H1 (cell line): ENCODE results near the gene CCDC33. TPM values are rescaled to one million over a fixed set of nuclear protein-coding genes. Genes with fewer than 3 reads are reported as not detected.

ENCODE experiments used
- CTCF ChIA-PET: fragments of 300-600 bp; sonication (Branson Sonifier 250); formaldehyde crosslinking; loops from one replicate; lab custom pipeline; 2021; ENCODE audit not compliant: partially characterized antibody; lab: Charles Lee
- POLR2A ChIA-PET: fragments of 300-600 bp; sonication (Branson Sonifier 250); formaldehyde crosslinking; loops from one replicate; lab custom pipeline; 2021; ENCODE audit warnings: inconsistent platforms; ENCODE audit not compliant: partially characterized antibody; lab: Charles Lee
- DNase-seq, 2 experiments: peaks; one replicate each; pipeline versions ENCODE4 v3.0.0 to v3.0.0-alpha.2; 2010 to 2022; ENCODE audit warnings: low spot score in 2 of 2, low read depth in 1 of 2, mixed read lengths in 1 of 2
- FAIRE-seq: peaks from 2 replicates; lab custom pipeline; 2011; peaks lifted over from hg19 to GRCh38; lab: Jason Lieb, UNC
- H2AFZ ChIP-seq: 2 replicates; pipeline ENCODE4 v1.8.1; 2012; ENCODE audit warnings: low read length, inconsistent platforms
- H2AK5ac ChIP-seq: 2 replicates; pipeline ENCODE4 v1.6.1; 2013; ENCODE audit warnings: low read depth, low read length
- H2BK120ac ChIP-seq: replicated peaks from 2 replicates; pipeline ENCODE3; 2013; ENCODE audit warnings: low read depth, low read length, inconsistent platforms
- H2BK12ac ChIP-seq: 2 replicates; pipeline ENCODE4 v1.6.1; 2013; ENCODE audit warnings: low read depth, low read length
- H2BK15ac ChIP-seq: 2 replicates; pipeline ENCODE4 v1.6.1; 2013; ENCODE audit warnings: low read length
- H2BK20ac ChIP-seq: 2 replicates; pipeline ENCODE4 v1.6.1; 2013; ENCODE audit warnings: low read length
- H2BK5ac ChIP-seq: 2 replicates; pipeline ENCODE4 v1.6.1; 2013; ENCODE audit warnings: low read depth, low read length
- H3K14ac ChIP-seq: 2 replicates; pipeline ENCODE4 v1.6.1; 2013; ENCODE audit warnings: inconsistent platforms; ENCODE audit not compliant: insufficient read length
- H3K18ac ChIP-seq: 2 replicates; pipeline ENCODE4 v1.6.1; 2013; ENCODE audit warnings: low read length; ENCODE audit errors: extremely low read depth
- H3K23ac ChIP-seq: 2 replicates; pipeline ENCODE4 v1.6.1; 2013; ENCODE audit warnings: inconsistent platforms; ENCODE audit not compliant: insufficient read length
- H3K23me2 ChIP-seq: 2 replicates; pipeline ENCODE4 v1.6.1; 2013; ENCODE audit warnings: low read depth, low read length
- H3K27ac ChIP-seq: 2 replicates; pipeline ENCODE4 v1.6.1; 2011; ENCODE audit warnings: low read depth, low read length, inconsistent platforms
- H3K27me3 ChIP-seq, 4 experiments: replicated peaks in 1 of 4; 1 replicate in 1 of 4; 2 replicates in 3 of 4; pipeline versions ENCODE4 v1.6.1 to v1.8.1; 2011 to 2013; ENCODE audit warnings: low read length in 3 of 4, mild to moderate bottlenecking in 3 of 4, inconsistent platforms in 2 of 4, mixed read lengths in 2 of 4, moderate library complexity in 1 of 4; ENCODE audit not compliant: control insufficient read depth in 3 of 4, insufficient read depth in 3 of 4; ENCODE audit errors: extremely low read depth in 1 of 4
- H3K36me3 ChIP-seq, 4 experiments: 2 replicates each; pipeline versions ENCODE4 v1.6.1 to v1.8.1; 2011 to 2013; ENCODE audit warnings: mild to moderate bottlenecking in 4 of 4, low read length in 3 of 4, moderate library complexity in 2 of 4, control low read depth in 1 of 4, inconsistent platforms in 1 of 4; ENCODE audit not compliant: insufficient read depth in 4 of 4, control insufficient read depth in 2 of 4
- H3K4ac ChIP-seq: replicated peaks from 2 replicates; pipeline ENCODE3; 2013; ENCODE audit warnings: low read length, low read depth, mixed read lengths, inconsistent platforms; ENCODE audit not compliant: insufficient read length
- H3K4me1 ChIP-seq, 4 experiments: replicated peaks in 1 of 4; 1 replicate in 1 of 4; 2 replicates in 3 of 4; pipeline versions ENCODE4 v1.6.1 to v1.8.1; 2011 to 2013; ENCODE audit warnings: low read length in 3 of 4, inconsistent platforms in 2 of 4, mixed read lengths in 1 of 4; ENCODE audit not compliant: insufficient read depth in 4 of 4, control insufficient read depth in 3 of 4
- H3K4me2 ChIP-seq, 2 experiments: 2 replicates each; pipeline versions ENCODE4 v1.6.1 to v1.8.1; 2011 to 2013; ENCODE audit warnings: low read depth in 2 of 2, low read length in 2 of 2, control low read depth in 1 of 2, inconsistent platforms in 1 of 2, mild to moderate bottlenecking in 1 of 2; ENCODE audit not compliant: insufficient read depth in 1 of 2
- H3K4me3 ChIP-seq, 4 experiments: fragments of 200-600, 300-600 bp in 1 of 4; sonication (generic), shearing (Covaris generic), sonication (Bioruptor Twin) in 1 of 4; 2 replicates each; pipeline versions ENCODE4 v1.5.1 to v1.8.1; 2011 to 2016; ENCODE audit warnings: low read length in 4 of 4, low read depth in 3 of 4, control low read depth in 2 of 4, inconsistent platforms in 2 of 4, mild to moderate bottlenecking in 2 of 4, mixed read lengths in 1 of 4, moderate library complexity in 1 of 4; ENCODE audit not compliant: insufficient read depth in 2 of 4; ENCODE audit errors: extremely low read depth in 1 of 4
- H3K56ac ChIP-seq: replicated peaks from 2 replicates; pipeline ENCODE3; 2013; ENCODE audit warnings: low read depth, mild to moderate bottlenecking, mixed read lengths, low read length, inconsistent platforms; ENCODE audit not compliant: insufficient read length
- H3K79me1 ChIP-seq: 2 replicates; pipeline ENCODE4 v1.6.1; 2013; ENCODE audit warnings: low read depth, low read length, control low read depth
- H3K79me2 ChIP-seq, 2 experiments: 2 replicates each; pipeline versions ENCODE4 v1.6.1 to v1.8.1; 2012 to 2013; ENCODE audit warnings: low read length in 2 of 2, mild to moderate bottlenecking in 2 of 2, inconsistent platforms in 1 of 2; ENCODE audit not compliant: insufficient read depth in 2 of 2, control insufficient read depth in 1 of 2
- H3K9ac ChIP-seq, 4 experiments: replicated peaks in 1 of 4; 1 replicate in 1 of 4; 2 replicates in 3 of 4; pipeline versions ENCODE4 v1.6.1 to v1.8.1; 2011 to 2013; ENCODE audit warnings: low read depth in 3 of 4, low read length in 3 of 4, control low read depth in 2 of 4, mild to moderate bottlenecking in 2 of 4, moderate library complexity in 2 of 4, inconsistent platforms in 1 of 4; ENCODE audit errors: extremely low read depth in 1 of 4
- H3K9me3 ChIP-seq, 2 experiments: 2 replicates each; pipeline versions ENCODE4 v1.6.1 to v1.8.1; 2012 to 2013; ENCODE audit warnings: mild to moderate bottlenecking in 2 of 2, moderate library complexity in 2 of 2, control low read depth in 1 of 2, inconsistent platforms in 1 of 2, low read depth in 1 of 2, low read length in 1 of 2, mixed read lengths in 1 of 2; ENCODE audit not compliant: insufficient read depth in 2 of 2
- H4K20me1 ChIP-seq, 2 experiments: replicated peaks in 1 of 2; 2 replicates each; pipeline versions ENCODE3 to v1.8.1; 2011 to 2013; ENCODE audit warnings: inconsistent platforms in 2 of 2, low read length in 2 of 2, mild to moderate bottlenecking in 1 of 2; ENCODE audit not compliant: insufficient read depth in 2 of 2, control insufficient read depth in 1 of 2
- H4K5ac ChIP-seq: 2 replicates; pipeline ENCODE4 v1.6.1; 2013; ENCODE audit warnings: low read length, low read depth, mixed read lengths, inconsistent platforms; ENCODE audit not compliant: insufficient read length
- H4K8ac ChIP-seq: 2 replicates; pipeline ENCODE4 v1.8.0; 2013; ENCODE audit warnings: mild to moderate bottlenecking, moderate library complexity, low read length, inconsistent platforms; ENCODE audit not compliant: insufficient read depth; ENCODE audit errors: extremely low read depth
- H4K91ac ChIP-seq: replicated peaks from 2 replicates; pipeline ENCODE3; 2013; ENCODE audit warnings: low read length, mixed read lengths, inconsistent platforms; ENCODE audit not compliant: insufficient read length
- CBX8 ChIP-seq: fragments of 300-800, 300-1000 bp; sonication (generic); IDR thresholded peaks from 2 replicates; pipeline ENCODE4 v1.7.1; 2016; ENCODE audit warnings: low read depth, low read length, borderline replicate concordance
- CHD1 ChIP-seq: IDR thresholded peaks from 2 replicates; pipeline ENCODE4 v1.6.1; 2012; ENCODE audit warnings: low read depth, low read length, improper control_type of control experiment
- CTCF ChIP-seq, 3 experiments: IDR thresholded peaks; 1 replicate in 2 of 3; 2 replicates in 1 of 3; pipeline versions ENCODE4 v1.5.1 to v1.6.1; 2011; ENCODE audit warnings: low read length in 3 of 3, mild to moderate bottlenecking in 3 of 3, inconsistent platforms in 2 of 3, low read depth in 1 of 3, moderate library complexity in 1 of 3; ENCODE audit not compliant: insufficient read depth in 1 of 3; ENCODE audit errors: control extremely low read depth in 1 of 3
- HDAC6 ChIP-seq: IDR thresholded peaks from one replicate; pipeline ENCODE4 v1.7.1; 2012; ENCODE audit warnings: low read depth, mild to moderate bottlenecking, inconsistent platforms, low read length, moderate library complexity
- MAFK ChIP-seq: IDR thresholded peaks from 2 replicates; pipeline ENCODE4 v1.6.1; 2012; ENCODE audit warnings: low read depth, mild to moderate bottlenecking, improper control_type of control experiment, low read length
- RFX5 ChIP-seq: IDR thresholded peaks from 2 replicates; pipeline ENCODE4 v1.6.1; 2011; ENCODE audit warnings: low read depth, low read length, improper control_type of control experiment, borderline replicate concordance
- TBP ChIP-seq: IDR thresholded peaks from 2 replicates; pipeline ENCODE4 v1.6.1; 2011; ENCODE audit warnings: low read depth, low read length, improper control_type of control experiment
- YY1 ChIP-seq: IDR thresholded peaks from 2 replicates; pipeline ENCODE4 v1.6.1; 2011; ENCODE audit warnings: low read depth, mild to moderate bottlenecking, low read length
- WGBS, 2 experiments: shearing (Covaris generic) in 1 of 2; methylation state at CpG; one replicate each; pipeline versions ENCODE4 v1.1.6 to v1.1.7; 2013 to 2015; ENCODE audit warnings: low lambda C conversion rate in 2 of 2, mixed read lengths in 2 of 2, inconsistent platforms in 1 of 2, low coverage in 1 of 2, missing lambda C conversion rate in 1 of 2; ENCODE audit not compliant: insufficient replicate concordance in 2 of 2, insufficient coverage in 1 of 2, insufficient read length in 1 of 2; ENCODE audit errors: extremely low coverage in 1 of 2, missing lambda C conversion rate in 1 of 2; 5-methylcytosine and 5-hydroxymethylcytosine counted together
- polyA plus RNA-seq, 7 experiments: library from polyadenylated mRNA; depleted of rRNA in 3 of 7; stranded (reverse) in 5 of 7; unstranded in 2 of 7; fragments of >200 nt in 5 of 7; fragments of 200-250 nt in 2 of 7; gene quantifications; 1 replicate in 5 of 7; 2 replicates in 1 of 7; 4 replicates in 1 of 7; pipeline versions ENCODE4 v1.2.1 to v1.2.3, GENCODE V29; 2011 to 2013; ENCODE audit warnings: missing spikeins in 2 of 7, mixed read lengths in 2 of 7
- total RNA-seq: library from RNA; stranded (reverse); fragmentation: NEBNext Ultra II Directional; extraction: Animal tissue kit (Norgen Biotek cat#: 25700); gene quantifications from 2 replicates; pipeline ENCODE4 v1.2.1, GENCODE V29; 2021

Gene CCDC33
- total and polyA plus RNA-seq, 2 of the 8 experiments (the other 6 are each of a cell fraction or from before 2014, with no cell fraction given) = 2.0 to 2.7 TPM

- Histone ChIP-seq H4K20me1 (no peaks in the 10 kb centered on the region), H4K91ac (no peak overlapping the region), H2AFZ (no peak overlapping the region), H4K5ac (no peak overlapping the region), H2BK15ac (peak overlapping the region; percentile 14; the same call in 1 of the 2 replicates), H2BK20ac (peak overlapping the region; percentile 38; the same call in 1 of the 2 replicates), H3K23me2 (no peaks in the 10 kb centered on the region; the same call in 1 of the 2 replicates), H3K14ac (no peak overlapping the region), H3K23ac (no peak overlapping the region), H2BK120ac (no peak overlapping the region), H3K9me3 (no peaks in the 10 kb centered on the region), H3K4me1 (peaks cover 0 to 27% (median 15%) of the 10 kb centered on the region in 4 experiments; a peak in 6 of 7 replicates)
- POLR2A ChIA-PET = interaction anchor here (0.6 to 1.5 kb wide), 4 partner anchors 11 to 454 kb away, joined by 3 to 4 read pairs (median 4); no protein-coding TSS in a partner anchor
- no peak for FAIRE-seq
- 57% methylated on average over 5 of the region's 6 CpGs; no CpG with 5 or more reads in 1 of the 2 experiments for WGBS, 2 experiments
- TF ChIP-seq CTCF (IDR thresholded peaks at IDR 0.05; ENCODE audit: control extremely low read depth in 1 of 3, insufficient read depth in 1 of 3, low read depth in 1 of 3, low read length in 3 of 3) (no peak), TBP (no peak), CBX8 (no peak), RFX5 (no peak), CHD1 (no peak), YY1 (no peak), HDAC6 (no peak), MAFK (no peak)
- TF ChIP-seq, all 59 proteins: peak for 0
- Histone ChIP-seq H3K36me3 (no peaks in the 10 kb centered on the region), H2BK5ac (no peak overlapping the region), H3K27me3 (peaks cover 0 to 4% (median 0%) of the 10 kb centered on the region in 4 experiments; a peak in 2 of 7 replicates), H2BK12ac (peak overlapping the region; percentile 90; the same call in 1 of the 2 replicates), H3K4me2 (no peak overlapping the region; a peak in 2 of 4 replicates), H3K9ac (no peak overlapping the region), H3K4ac (no peak overlapping the region), H2AK5ac (peak overlapping the region; percentile 59; the same call in 1 of the 2 replicates), H4K8ac (no peak overlapping the region; the same call in 1 of the 2 replicates), H3K4me3 (no peak overlapping the region), H3K79me2 (no peaks in the 10 kb centered on the region), H3K18ac (no peak overlapping the region), H3K27ac (no peak overlapping the region), H3K79me1 (no peaks in the 10 kb centered on the region), H3K56ac (no peak overlapping the region)
- no peak for DNase-seq
- CTCF ChIA-PET = interaction anchor here (1.0 to 3.6 kb wide), 11 partner anchors 15 to 191 kb away, joined by 3 to 15 read pairs (median 4); no protein-coding TSS in a partner anchor
Measured at GRCh38 chr15:74239051-74239705, 3.1 kb downstream of the CCDC33 start.
